Esophagus squamous epithelium (tissue), 4 donors: ENCODE data around the gene EGFLAM.

ENCODE experiments used
- POLR2A ChIP-seq, 4 donors: fragments of 450-650 bp; IDR thresholded peaks; one replicate each; pipeline ENCODE4 v1.6.1; 2017; ENCODE audit warnings: antibody characterized with exemption in 4 of 4, mild to moderate bottlenecking in 4 of 4, moderate library complexity in 3 of 4
- TF ChIP-seq, protein P1 (sequence below), 6 experiments: fragments of 450-650 bp in 4 of 6; fragments of 200-600 bp in 2 of 6; sonication (generic) in 2 of 6; IDR thresholded peaks; one replicate each; pipeline ENCODE4 v1.5.1; 2016 to 2019; ENCODE audit warnings: antibody characterized with exemption in 6 of 6, mild to moderate bottlenecking in 4 of 6, moderate library complexity in 4 of 6

- TF ChIP-seq, protein P1, sequence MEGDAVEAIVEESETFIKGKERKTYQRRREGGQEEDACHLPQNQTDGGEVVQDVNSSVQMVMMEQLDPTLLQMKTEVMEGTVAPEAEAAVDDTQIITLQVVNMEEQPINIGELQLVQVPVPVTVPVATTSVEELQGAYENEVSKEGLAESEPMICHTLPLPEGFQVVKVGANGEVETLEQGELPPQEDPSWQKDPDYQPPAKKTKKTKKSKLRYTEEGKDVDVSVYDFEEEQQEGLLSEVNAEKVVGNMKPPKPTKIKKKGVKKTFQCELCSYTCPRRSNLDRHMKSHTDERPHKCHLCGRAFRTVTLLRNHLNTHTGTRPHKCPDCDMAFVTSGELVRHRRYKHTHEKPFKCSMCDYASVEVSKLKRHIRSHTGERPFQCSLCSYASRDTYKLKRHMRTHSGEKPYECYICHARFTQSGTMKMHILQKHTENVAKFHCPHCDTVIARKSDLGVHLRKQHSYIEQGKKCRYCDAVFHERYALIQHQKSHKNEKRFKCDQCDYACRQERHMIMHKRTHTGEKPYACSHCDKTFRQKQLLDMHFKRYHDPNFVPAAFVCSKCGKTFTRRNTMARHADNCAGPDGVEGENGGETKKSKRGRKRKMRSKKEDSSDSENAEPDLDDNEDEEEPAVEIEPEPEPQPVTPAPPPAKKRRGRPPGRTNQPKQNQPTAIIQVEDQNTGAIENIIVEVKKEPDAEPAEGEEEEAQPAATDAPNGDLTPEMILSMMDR (IDR thresholded peaks at IDR 0.05) = no peak
- no peak for TF ChIP-seq POLR2A (IDR thresholded peaks at IDR 0.05)
Observed at GRCh38 chr5:38250763-38251448, 7.5 kb upstream of the EGFLAM start.
